ENCODE results near the gene SAXO1. TPM values are rescaled to one million over a fixed set of nuclear protein-coding genes. Genes with fewer than 3 reads are reported as not detected.

Gene SAXO1
- total RNA-seq, 1 experiment from 2014 or later = not detected

GRCh38 chr9:18978188-18978587 lies 54.8 kb downstream of the SAXO1 start:
- H2AFZ ChIP-seq = no peak overlapping the region
- no peaks in the 10 kb centered on the region for H3K9me3 ChIP-seq (ENCODE audit: insufficient read depth, low read depth)
- no TSS peak for BruUV-seq (replicated peaks)
- DNase-seq = no peak
- no peak overlapping the region for H3K27ac ChIP-seq
- no peak overlapping the region for H3K4me2 ChIP-seq
- H3K9me2 ChIP-seq (ENCODE audit: insufficient read depth) = no peaks in the 10 kb centered on the region
- H3F3A ChIP-seq (ENCODE audit: insufficient read depth, low read depth) = no peaks in the 10 kb centered on the region
- no peaks in the 10 kb centered on the region for H4K20me1 ChIP-seq (ENCODE audit: insufficient read depth)
- H3K36me3 ChIP-seq (ENCODE audit: low read depth) = no peaks in the 10 kb centered on the region
- ChIA-PET POLR2A (ENCODE audit: unreplicated experiment) (no interaction called here), CTCF (no interaction called here)
- H3K79me2 ChIP-seq (ENCODE audit: low read depth) = no peaks in the 10 kb centered on the region
- no peak overlapping the region for H3K4me3 ChIP-seq
- intact Hi-C loops (cut with micrococcal nuclease; ENCODE audit: unreplicated experiment) = no loop called here
- no peaks in the 10 kb centered on the region for H3K4me1 ChIP-seq (replicated peaks; ENCODE audit: insufficient read depth)
- peaks cover 37% of the 10 kb centered on the region for H3K27me3 ChIP-seq (ENCODE audit: insufficient read depth, low read depth)
- TF ChIP-seq CTCF (conservative IDR thresholded peaks at IDR 0.05) (no peak), EZH2 (IDR thresholded peaks at IDR 0.05; ENCODE audit: low read depth) (no peak)

GRCh38 chr9:18976709-18977531 lies 56.1 kb downstream of the SAXO1 start:
- Histone ChIP-seq H3F3A (ENCODE audit: insufficient read depth, low read depth) (no peaks in the 10 kb centered on the region), H3K27ac (no peak overlapping the region), H3K9me3 (ENCODE audit: insufficient read depth, low read depth) (no peaks in the 10 kb centered on the region), H3K79me2 (ENCODE audit: low read depth) (no peaks in the 10 kb centered on the region), H3K27me3 (ENCODE audit: insufficient read depth, low read depth) (peaks cover 46% of the 10 kb centered on the region), H3K4me1 (replicated peaks; ENCODE audit: insufficient read depth) (no peaks in the 10 kb centered on the region), H3K4me3 (no peak overlapping the region), H3K9me2 (ENCODE audit: insufficient read depth) (no peaks in the 10 kb centered on the region), H3K36me3 (ENCODE audit: low read depth) (no peaks in the 10 kb centered on the region), H2AFZ (no peak overlapping the region), H4K20me1 (ENCODE audit: insufficient read depth) (no peaks in the 10 kb centered on the region), H3K4me2 (no peak overlapping the region)
- DNase-seq = no peak
- TF ChIP-seq CTCF (conservative IDR thresholded peaks at IDR 0.05) (no peak), EZH2 (IDR thresholded peaks at IDR 0.05; ENCODE audit: low read depth) (no peak)
- ChIA-PET CTCF (no interaction called here), POLR2A (ENCODE audit: unreplicated experiment) (no interaction called here)
- BruUV-seq (replicated peaks) = no TSS peak
- intact Hi-C loops (cut with micrococcal nuclease; ENCODE audit: unreplicated experiment) = no loop called here

- Histone ChIP-seq H3F3A (ENCODE audit: insufficient read depth, low read depth) (no peaks in the 10 kb centered on the region), H2AFZ (no peak overlapping the region), H3K4me1 (replicated peaks; ENCODE audit: insufficient read depth) (no peaks in the 10 kb centered on the region), H3K4me2 (no peak overlapping the region), H3K4me3 (no peak overlapping the region), H3K27ac (no peak overlapping the region), H3K36me3 (ENCODE audit: low read depth) (no peaks in the 10 kb centered on the region), H3K27me3 (ENCODE audit: insufficient read depth, low read depth) (peaks cover 47% of the 10 kb centered on the region), H4K20me1 (ENCODE audit: insufficient read depth) (no peaks in the 10 kb centered on the region), H3K79me2 (ENCODE audit: low read depth) (no peaks in the 10 kb centered on the region), H3K9me3 (ENCODE audit: insufficient read depth, low read depth) (no peaks in the 10 kb centered on the region), H3K9me2 (ENCODE audit: insufficient read depth) (no peaks in the 10 kb centered on the region)
- BruUV-seq (replicated peaks) = no TSS peak
- ChIA-PET POLR2A (ENCODE audit: unreplicated experiment) (no interaction called here), CTCF (no interaction called here)
- intact Hi-C loops (cut with micrococcal nuclease; ENCODE audit: unreplicated experiment) = no loop called here
- TF ChIP-seq EZH2 (IDR thresholded peaks at IDR 0.05; ENCODE audit: low read depth) (no peak), CTCF (conservative IDR thresholded peaks at IDR 0.05) (no peak)
- DNase-seq = no peak
Observed at GRCh38 chr9:18976221-18976708, 56.7 kb downstream of the SAXO1 start.
